Hepatocyte (in vitro differentiated cells): Measurements from ENCODE around the gene EIF1AX. TPM values are rescaled to one million over a fixed set of nuclear protein-coding genes. Genes with fewer than 3 reads are reported as not detected.

Source experiments
- DNase-seq: peaks from one replicate; pipeline ENCODE4 v3.0.0-alpha.2; 2016; ENCODE audit warnings: low spot score
- H2AFZ ChIP-seq: fragments of 200-600 bp; sonication (generic); 2 replicates; pipeline ENCODE4 v1.6.0; 2016; ENCODE audit warnings: antibody characterized with exemption, mild to moderate bottlenecking
- H3K27ac ChIP-seq: fragments of 200-600 bp; sonication (generic); 2 replicates; pipeline ENCODE4 v1.5.1; 2016; ENCODE audit warnings: mild to moderate bottlenecking
- H3K27me3 ChIP-seq: fragments of 200-600 bp; sonication (generic); 2 replicates; pipeline ENCODE4 v1.6.1; 2016
- H3K36me3 ChIP-seq: fragments of 200-600 bp; sonication (generic); replicated peaks from 2 replicates; pipeline ENCODE4 v1.5.1; 2016; ENCODE audit warnings: low read depth; ENCODE audit not compliant: insufficient read depth
- H3K4me1 ChIP-seq: fragments of 200-600 bp; sonication (generic); 2 replicates; pipeline ENCODE4 v1.5.1; 2016; ENCODE audit warnings: mild to moderate bottlenecking, moderate library complexity; ENCODE audit not compliant: insufficient read depth
- H3K4me2 ChIP-seq: fragments of 200-600 bp; sonication (generic); 2 replicates; pipeline ENCODE4 v1.6.0; 2016
- H3K4me3 ChIP-seq: fragments of 200-600 bp; sonication (generic); 2 replicates; pipeline ENCODE4 v1.5.1; 2016; ENCODE audit warnings: mild to moderate bottlenecking
- H3K79me2 ChIP-seq: fragments of 200-600 bp; sonication (generic); 2 replicates; pipeline ENCODE4 v1.6.0; 2017; ENCODE audit warnings: mild to moderate bottlenecking
- H3K9me2 ChIP-seq: fragments of 200-600 bp; sonication (generic); replicated peaks from 2 replicates; pipeline ENCODE4 v1.6.0; 2017; ENCODE audit warnings: mild to moderate bottlenecking; ENCODE audit not compliant: insufficient read depth
- H3K9me3 ChIP-seq: fragments of 200-600 bp; sonication (generic); 2 replicates; pipeline ENCODE4 v1.5.1; 2016; ENCODE audit warnings: low read depth, mild to moderate bottlenecking
- H4K20me1 ChIP-seq: fragments of 200-600 bp; sonication (generic); 2 replicates; pipeline ENCODE4 v1.6.0; 2016; ENCODE audit warnings: mild to moderate bottlenecking; ENCODE audit not compliant: insufficient read depth, poor library complexity, severe bottlenecking
- CTCF ChIP-seq: fragments of 200-600 bp; sonication (generic); IDR thresholded peaks from 2 replicates; pipeline ENCODE4 v1.5.1; 2016; ENCODE audit warnings: antibody characterized with exemption, mild to moderate bottlenecking; ENCODE audit not compliant: poor library complexity
- EZH2 ChIP-seq: fragments of 200-600 bp; sonication (generic); IDR thresholded peaks from 2 replicates; pipeline ENCODE4 v1.6.1; 2016; ENCODE audit warnings: antibody characterized with exemption, mild to moderate bottlenecking, borderline replicate concordance
- EZH2phosphoT487 ChIP-seq: fragments of 200-600 bp; sonication (generic); IDR thresholded peaks from one replicate; pipeline ENCODE4 v1.6.1; 2018; ENCODE audit warnings: antibody characterized with exemption, mild to moderate bottlenecking, low read depth, moderate library complexity; ENCODE audit not compliant: unreplicated experiment, severe bottlenecking
- WGBS: methylation state at CpG from one replicate; pipeline ENCODE4 v1.1.6; 2016; ENCODE audit warnings: low lambda C conversion rate; ENCODE audit errors: missing lambda C conversion rate; 5-methylcytosine and 5-hydroxymethylcytosine counted together
- polyA plus RNA-seq: library from polyadenylated mRNA; unstranded; fragments of >200 nt; fragmentation: Nextera tagmentation; extraction: Ambion mirVana; gene quantifications from 2 replicates; pipeline ENCODE4 v1.2.1, GENCODE V29; 2016
- total RNA-seq: library from RNA; depleted of rRNA; stranded (reverse); fragments of >200 nt; gene quantifications from 2 replicates; pipeline ENCODE4 v1.2.3, GENCODE V29; 2014

Gene EIF1AX
- total and polyA plus RNA-seq, 2 experiments from 2014 or later, result 47.9 to 55.5 TPM

- no peak for DNase-seq
- Histone ChIP-seq H3K4me1 (no peaks in the 10 kb centered on the region), H3K4me3 (no peak overlapping the region), H3K9me2 (no peaks in the 10 kb centered on the region), H3K9me3 (no peaks in the 10 kb centered on the region), H4K20me1 (no peaks in the 10 kb centered on the region), H3K27me3 (peaks cover 3% of the 10 kb centered on the region), H3K27ac (no peak overlapping the region), H3K36me3 (no peaks in the 10 kb centered on the region), H3K79me2 (no peaks in the 10 kb centered on the region), H2AFZ (peak overlapping the region; percentile 49), H3K4me2 (peak overlapping the region; percentile 76)
- TF ChIP-seq EZH2phosphoT487, result no peak
- TF ChIP-seq EZH2, result no peak
- no peak for TF ChIP-seq CTCF
- 48% methylated on average over 37 of the region's 47 CpGs for WGBS
Measured at GRCh38 chrX:20116087-20116576, 25.5 kb downstream of the EIF1AX start.

- H2AFZ ChIP-seq, result no peak overlapping the region
- no peaks in the 10 kb centered on the region for H3K4me1 ChIP-seq
Measured at GRCh38 chrX:20112022-20112774, 29.4 kb downstream of the EIF1AX start.

GRCh38 chrX:20111271-20111670 lies 30.4 kb downstream of the EIF1AX start:
- TF ChIP-seq CTCF (no peak), EZH2 (no peak), EZH2phosphoT487 (no peak)
- WGBS, result 89% methylated on average over 10 of the region's 10 CpGs

More at GRCh38 chrX:20112022-20112774, 29.4 kb downstream of the EIF1AX start:
- no peak for DNase-seq
- Histone ChIP-seq H3K4me3 (no peak overlapping the region), H3K27me3 (peaks cover 3% of the 10 kb centered on the region), H3K36me3 (no peaks in the 10 kb centered on the region), H4K20me1 (no peaks in the 10 kb centered on the region), H3K9me3 (no peaks in the 10 kb centered on the region), H3K9me2 (no peaks in the 10 kb centered on the region), H3K4me2 (no peak overlapping the region), H3K79me2 (no peaks in the 10 kb centered on the region), H3K27ac (no peak overlapping the region)
- TF ChIP-seq EZH2phosphoT487, result no peak
- TF ChIP-seq EZH2, result no peak
- no peak for TF ChIP-seq CTCF
- WGBS, result 82% methylated on average over 14 of the region's 14 CpGs

More at GRCh38 chrX:20111271-20111670, 30.4 kb downstream of the EIF1AX start:
- Histone ChIP-seq H3K36me3 (no peaks in the 10 kb centered on the region), H2AFZ (no peak overlapping the region), H3K4me1 (no peaks in the 10 kb centered on the region), H3K27me3 (peaks cover 3% of the 10 kb centered on the region), H3K4me3 (no peak overlapping the region), H3K9me2 (no peaks in the 10 kb centered on the region), H3K27ac (no peak overlapping the region), H4K20me1 (no peaks in the 10 kb centered on the region), H3K9me3 (no peaks in the 10 kb centered on the region), H3K79me2 (no peaks in the 10 kb centered on the region), H3K4me2 (no peak overlapping the region)
- no peak for DNase-seq
